Measurements from ENCODE around the gene NSD1. TPM values are rescaled to one million over a fixed set of nuclear protein-coding genes. Genes with fewer than 3 reads are reported as not detected.

The NSD1 gene
- total RNA-seq, 1 donor = 53.2 TPM

GRCh38 chr5:177162379-177162778 is 28.8 kb downstream of the NSD1 start:
- Histone ChIP-seq H3K4me2 (ENCODE audit: insufficient read depth, low read length) (no peak overlapping the region), H3K4me1 (ENCODE audit: insufficient read depth, low read length) (no peaks in the 10 kb centered on the region), H3K4me3 (ENCODE audit: insufficient read depth, low read length) (no peak overlapping the region), H2AFZ (ENCODE audit: low read length) (no peak overlapping the region), H3K79me2 (ENCODE audit: insufficient read depth, low read length) (peaks cover 94% of the 10 kb centered on the region), H3K27me3 (ENCODE audit: insufficient read depth, low read length) (no peaks in the 10 kb centered on the region), H3K9me3 (ENCODE audit: low read depth, low read length) (no peaks in the 10 kb centered on the region), H3K27ac (ENCODE audit: low read depth, low read length) (no peak overlapping the region), H3K36me3 (ENCODE audit: insufficient read depth, low read length) (peaks cover 26% of the 10 kb centered on the region), H4K20me1 (ENCODE audit: insufficient read depth, low read length) (peaks cover 21% of the 10 kb centered on the region)
- TF ChIP-seq CTCF (IDR thresholded peaks at IDR 0.05; ENCODE audit: extremely low read depth, low read depth, low read length) = no peak
- DNase-seq (ENCODE audit: insufficient read length, low spot score, missing footprints) = no peak

DNA sequence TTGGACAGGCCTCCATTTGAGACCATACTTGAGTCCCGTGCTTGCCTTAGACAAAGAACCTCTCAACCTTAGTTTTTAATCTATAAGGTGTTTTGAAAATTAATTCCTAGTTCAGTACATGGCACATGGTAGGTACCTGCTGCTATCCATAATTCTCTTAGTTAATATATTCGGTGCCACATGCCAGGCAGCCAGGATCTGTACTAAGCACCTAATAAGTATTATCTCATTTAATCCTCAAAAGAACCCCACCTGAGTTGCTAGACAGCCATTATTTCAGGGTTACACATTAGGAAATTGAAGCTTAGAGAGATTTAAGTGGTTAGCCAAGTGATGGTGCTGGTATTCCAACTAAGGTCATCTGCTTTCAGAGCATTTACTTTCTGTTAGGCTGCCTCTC is 29.9 kb downstream of the NSD1 start:
- no peaks in the 10 kb centered on the region for H3K27me3 ChIP-seq (ENCODE audit: insufficient read depth, low read length)
- no peak overlapping the region for H3K4me2 ChIP-seq (ENCODE audit: insufficient read depth, low read length)
- H3K4me1 ChIP-seq (ENCODE audit: insufficient read depth, low read length) = no peaks in the 10 kb centered on the region
- no peak for DNase-seq (ENCODE audit: insufficient read length, low spot score, missing footprints)
- H4K20me1 ChIP-seq (ENCODE audit: insufficient read depth, low read length) = peaks cover 20% of the 10 kb centered on the region
- peaks cover 95% of the 10 kb centered on the region for H3K79me2 ChIP-seq (ENCODE audit: insufficient read depth, low read length)
- no peak overlapping the region for H3K27ac ChIP-seq (ENCODE audit: low read depth, low read length)
- no peak for TF ChIP-seq CTCF (IDR thresholded peaks at IDR 0.05; ENCODE audit: extremely low read depth, low read depth, low read length)
- no peak overlapping the region for H3K4me3 ChIP-seq (ENCODE audit: insufficient read depth, low read length)
- H2AFZ ChIP-seq (ENCODE audit: low read length) = no peak overlapping the region
- no peaks in the 10 kb centered on the region for H3K9me3 ChIP-seq (ENCODE audit: low read depth, low read length)
- peaks cover 24% of the 10 kb centered on the region for H3K36me3 ChIP-seq (ENCODE audit: insufficient read depth, low read length)

- no peak overlapping the region for H3K27ac ChIP-seq (ENCODE audit: low read depth, low read length)
- no peaks in the 10 kb centered on the region for H3K9me3 ChIP-seq (ENCODE audit: low read depth, low read length)
- peaks cover 21% of the 10 kb centered on the region for H4K20me1 ChIP-seq (ENCODE audit: insufficient read depth, low read length)
- H3K36me3 ChIP-seq (ENCODE audit: insufficient read depth, low read length) = peaks cover 24% of the 10 kb centered on the region
- no peak overlapping the region for H2AFZ ChIP-seq (ENCODE audit: low read length)
- no peaks in the 10 kb centered on the region for H3K27me3 ChIP-seq (ENCODE audit: insufficient read depth, low read length)
- H3K4me1 ChIP-seq (ENCODE audit: insufficient read depth, low read length) = no peaks in the 10 kb centered on the region
- H3K4me3 ChIP-seq (ENCODE audit: insufficient read depth, low read length) = no peak overlapping the region
- H3K4me2 ChIP-seq (ENCODE audit: insufficient read depth, low read length) = no peak overlapping the region
- TF ChIP-seq CTCF (IDR thresholded peaks at IDR 0.05; ENCODE audit: extremely low read depth, low read depth, low read length) = no peak
- no peak for DNase-seq (ENCODE audit: insufficient read length, low spot score, missing footprints)
- H3K79me2 ChIP-seq (ENCODE audit: insufficient read depth, low read length) = peaks cover 89% of the 10 kb centered on the region
Measured at GRCh38 chr5:177169271-177169670, 35.7 kb downstream of the NSD1 start.

GRCh38 chr5:177171961-177172360 is 38.4 kb downstream of the NSD1 start:
- no peak for DNase-seq (ENCODE audit: insufficient read length, low spot score, missing footprints)
- H3K36me3 ChIP-seq (ENCODE audit: insufficient read depth, low read length) = peaks cover 17% of the 10 kb centered on the region
- no peaks in the 10 kb centered on the region for H3K9me3 ChIP-seq (ENCODE audit: low read depth, low read length)
- no peaks in the 10 kb centered on the region for H3K4me1 ChIP-seq (ENCODE audit: insufficient read depth, low read length)
- H4K20me1 ChIP-seq (ENCODE audit: insufficient read depth, low read length) = peaks cover 22% of the 10 kb centered on the region
- H3K27me3 ChIP-seq (ENCODE audit: insufficient read depth, low read length) = no peaks in the 10 kb centered on the region
- no peak overlapping the region for H3K4me2 ChIP-seq (ENCODE audit: insufficient read depth, low read length)
- H3K79me2 ChIP-seq (ENCODE audit: insufficient read depth, low read length) = peaks cover 88% of the 10 kb centered on the region
- H3K4me3 ChIP-seq (ENCODE audit: insufficient read depth, low read length) = no peak overlapping the region
- no peak for TF ChIP-seq CTCF (IDR thresholded peaks at IDR 0.05; ENCODE audit: extremely low read depth, low read depth, low read length)
- H3K27ac ChIP-seq (ENCODE audit: low read depth, low read length) = no peak overlapping the region
- H2AFZ ChIP-seq (ENCODE audit: low read length) = no peak overlapping the region

All from osteoblast (primary cell).